Activated T-cell treated with anti-CD3 and anti-CD28 coated beads for 1 hour (primary cell): ENCODE results near the gene SUGP1.

ENCODE experiments used
- DNase-seq: peaks from one replicate; pipeline ENCODE4 v3.0.0-alpha.2; 2020; ENCODE audit warnings: low read depth

The SUGP1 gene

DNA sequence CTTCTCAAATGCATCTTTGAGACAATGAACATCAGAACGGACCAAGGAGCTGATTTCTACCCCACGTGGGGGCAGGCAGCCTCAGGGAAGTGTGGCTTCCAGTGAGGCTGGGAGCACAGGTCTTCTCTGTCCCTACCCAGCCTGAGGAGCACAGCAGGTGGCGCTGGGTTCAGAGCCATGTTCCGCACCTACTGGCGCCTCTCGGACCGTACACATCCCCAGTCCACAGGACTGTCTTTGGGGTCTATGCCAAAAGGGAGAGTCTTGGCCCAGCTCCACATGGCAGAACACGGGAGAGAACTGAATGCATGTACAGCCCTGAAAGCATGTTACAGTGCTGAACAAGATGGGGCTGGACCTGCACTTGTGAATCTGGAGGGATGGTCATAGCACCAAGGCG, 22.6 kb downstream of the SUGP1 start:
- no peak for DNase-seq

- no peak for DNase-seq
Observed at GRCh38 chr19:19296953-19297689, 23.2 kb downstream of the SUGP1 start.

- DNase-seq, result no peak
Observed at GRCh38 chr19:19294914-19295313, 25.4 kb downstream of the SUGP1 start.

DNA sequence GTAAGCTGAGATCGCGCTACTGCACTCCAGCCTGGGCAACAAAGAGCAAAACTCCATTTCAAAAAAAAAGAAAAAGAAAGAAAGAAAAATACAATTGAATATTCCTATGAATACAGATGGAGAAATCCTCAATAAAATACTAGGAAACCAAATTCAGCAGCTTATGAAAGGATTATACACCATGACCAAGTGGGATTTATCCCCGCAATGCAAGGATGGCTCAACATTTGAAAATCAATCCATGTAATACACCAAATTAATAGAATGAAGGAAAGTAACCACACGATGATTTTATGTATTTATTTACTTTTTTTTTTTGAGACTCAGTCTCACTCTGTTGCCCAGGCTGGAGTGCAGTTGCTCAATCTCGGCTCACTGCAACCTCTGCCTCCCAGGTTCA, 27.7 kb downstream of the SUGP1 start:
- no peak for DNase-seq

DNA sequence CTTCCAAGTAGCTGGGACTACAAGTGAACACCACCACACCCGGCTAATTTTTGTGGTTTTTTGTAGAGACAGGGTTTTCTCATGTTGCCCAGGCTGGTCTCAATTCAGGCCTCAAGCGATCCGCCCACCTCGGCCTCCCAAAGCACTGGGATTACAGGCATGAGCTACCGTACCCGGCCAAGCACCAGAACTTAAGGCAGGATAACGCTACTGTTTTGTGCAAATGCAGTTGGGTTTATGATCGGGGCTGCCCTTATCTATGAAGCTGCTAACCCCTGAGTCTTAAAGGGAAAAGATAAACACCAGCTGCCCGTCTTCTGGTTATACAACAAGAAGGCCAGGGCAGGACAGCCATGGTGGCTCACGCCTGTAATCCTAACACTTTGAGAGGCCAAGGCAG, 34.6 kb downstream of the SUGP1 start:
- DNase-seq, result no peak

DNA sequence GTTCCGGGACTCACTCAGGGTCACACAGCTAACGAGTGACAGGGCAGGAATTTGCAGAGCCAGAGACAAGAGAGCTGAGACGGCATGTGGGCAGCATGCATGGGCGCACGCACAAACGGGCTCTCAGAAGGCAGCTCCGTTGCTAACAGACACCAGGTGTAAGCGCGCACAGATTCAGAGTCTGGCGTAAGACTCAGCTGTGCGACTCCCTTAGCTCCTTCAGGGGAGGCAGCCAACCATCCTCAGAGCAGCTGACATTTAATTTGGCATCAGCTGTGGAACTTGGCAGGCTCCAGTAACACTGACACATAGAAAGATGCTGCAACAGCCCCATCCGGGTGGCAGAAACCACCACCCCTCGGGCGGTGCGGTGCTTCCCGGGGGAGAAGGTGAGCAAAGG, 39.7 kb downstream of the SUGP1 start:
- DNase-seq, result no peak

DNA sequence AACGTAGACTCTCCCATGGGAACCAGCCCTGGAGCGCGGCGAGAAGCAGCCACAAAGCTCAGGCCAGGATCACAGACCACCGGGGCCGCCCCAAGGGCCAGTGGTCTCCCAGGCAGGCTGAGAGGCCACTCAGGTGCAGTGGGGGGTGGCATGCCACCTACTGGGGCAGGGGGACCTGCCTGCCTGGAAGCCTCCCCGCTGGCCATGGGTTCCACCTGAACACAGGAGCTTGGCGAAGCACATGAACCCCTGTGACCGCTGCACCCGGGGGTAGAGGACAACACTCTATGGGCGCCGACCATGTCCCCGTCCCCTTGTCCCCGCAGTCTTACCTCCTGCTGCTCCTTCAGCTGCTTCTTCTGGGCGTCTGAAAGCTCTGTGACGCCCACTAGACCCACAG, 40.5 kb downstream of the SUGP1 start:
- no peak for DNase-seq

DNA sequence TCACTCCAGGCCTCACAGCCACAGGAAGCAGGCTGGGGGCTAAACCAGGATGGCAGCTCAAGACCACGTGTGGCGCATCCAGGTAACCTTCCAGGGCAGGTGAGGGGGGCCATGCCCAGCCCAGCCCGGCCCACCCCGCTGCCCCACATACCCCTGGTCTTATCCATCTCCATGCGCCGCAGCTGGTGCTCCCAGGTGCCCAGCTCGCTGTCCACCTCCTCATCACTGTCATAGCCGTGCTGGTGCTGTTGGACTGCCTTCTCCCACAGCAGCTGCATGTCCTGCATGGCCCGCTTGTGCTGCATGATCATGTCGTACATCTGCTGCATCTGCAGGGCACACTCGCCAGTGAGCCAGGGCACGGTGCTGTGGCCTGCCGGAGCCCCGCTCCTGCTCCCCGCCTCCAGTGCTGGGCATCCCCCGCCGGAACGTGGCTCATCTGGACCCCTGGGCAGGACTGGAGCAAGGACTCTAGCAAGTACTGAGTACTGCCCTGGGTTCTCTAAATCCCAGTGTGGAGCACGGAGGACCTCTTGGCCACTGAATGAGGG, 41.2 kb downstream of the SUGP1 start:
- DNase-seq, result no peak

DNA sequence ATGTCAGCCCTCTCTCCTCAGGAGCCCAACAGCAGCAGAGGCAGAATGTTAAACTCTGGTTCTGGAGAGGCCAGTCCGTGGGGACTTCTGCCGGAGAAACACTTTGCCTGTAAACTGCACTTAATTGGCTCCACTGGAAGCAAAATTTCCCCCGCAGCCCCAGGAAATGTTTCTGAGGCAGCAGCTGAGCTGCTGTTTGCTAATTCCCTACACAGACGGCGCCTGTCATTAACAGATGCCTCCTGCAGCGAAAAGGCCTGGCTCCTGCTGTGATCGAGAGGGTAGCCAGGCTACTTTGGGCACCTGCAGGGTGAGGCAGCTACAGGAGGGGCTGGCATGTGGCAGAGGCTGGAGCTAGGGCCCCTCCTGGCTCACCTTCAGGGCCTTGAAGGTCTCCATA, 42.0 kb downstream of the SUGP1 start:
- DNase-seq, result no peak

- DNase-seq, result no peak
Observed at GRCh38 chr19:19276851-19277250, 43.5 kb downstream of the SUGP1 start.

DNA sequence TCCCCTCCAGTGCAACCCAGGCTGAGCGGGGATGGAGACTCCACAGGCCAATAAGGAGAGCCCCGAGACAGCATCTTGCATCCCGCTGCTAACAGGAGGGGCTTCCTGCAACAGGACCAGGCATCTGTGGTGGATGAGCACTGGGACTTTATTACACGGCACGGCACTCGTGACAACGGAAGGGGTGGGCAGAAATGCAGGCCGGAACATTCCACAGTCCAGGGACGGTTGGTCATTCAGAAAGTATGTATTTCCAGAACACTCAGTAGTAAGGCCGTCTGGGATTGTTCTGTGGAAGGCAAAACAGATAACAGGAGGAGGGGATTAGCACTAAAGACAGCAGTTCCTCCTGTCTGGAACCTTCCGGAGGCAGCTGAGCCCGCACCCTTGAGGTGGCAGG, 43.9 kb downstream of the SUGP1 start:
- no peak for DNase-seq

DNA sequence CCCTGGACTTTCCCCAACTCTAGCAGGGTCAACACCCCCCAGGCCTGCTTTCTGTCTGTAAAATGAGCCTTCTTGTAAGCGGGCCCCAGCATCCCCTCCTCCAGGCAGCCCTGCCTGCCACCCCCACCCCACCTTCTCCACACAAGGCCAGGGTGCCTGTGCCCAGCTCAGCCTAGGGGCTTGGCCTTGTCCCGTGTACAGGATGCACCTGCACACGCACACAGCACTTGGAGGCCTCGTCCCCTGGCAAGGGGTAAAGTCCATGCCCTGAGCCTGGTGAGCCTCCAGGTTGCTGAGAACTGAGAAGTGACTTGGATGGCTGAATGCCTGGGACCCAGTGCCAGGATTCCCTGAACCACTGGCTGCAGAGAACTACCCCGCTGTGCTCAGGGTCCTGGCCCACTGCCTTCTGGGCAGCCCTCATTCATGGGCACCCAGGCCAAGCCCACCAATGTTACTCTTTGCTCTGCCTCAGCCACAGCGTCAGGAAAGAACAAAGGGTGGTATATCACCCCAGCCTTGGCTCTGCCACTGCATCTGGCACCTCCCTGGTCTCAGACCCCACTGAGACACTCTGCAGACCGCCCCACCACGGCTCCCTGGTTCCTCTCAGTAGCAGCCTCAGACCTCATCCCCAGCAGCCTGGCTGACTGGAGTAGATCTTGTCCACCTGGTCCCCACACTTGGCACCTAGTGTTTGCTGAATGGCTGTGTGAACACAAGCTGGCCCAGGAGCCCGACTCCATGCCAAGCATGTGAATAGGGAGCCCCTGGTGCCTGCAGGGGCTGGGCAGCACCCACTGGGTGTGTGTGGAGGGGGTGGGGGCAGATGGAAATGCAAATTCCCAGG, 45.4 kb downstream of the SUGP1 start:
- no peak for DNase-seq

GRCh38 chr19:19274146-19274545, 46.2 kb downstream of the SUGP1 start:
- no peak for DNase-seq

- DNase-seq, result no peak
Observed at GRCh38 chr19:19271828-19272599, 48.3 kb downstream of the SUGP1 start.

GRCh38 chr19:19270749-19271571, 49.3 kb downstream of the SUGP1 start:
- DNase-seq, result no peak

DNA sequence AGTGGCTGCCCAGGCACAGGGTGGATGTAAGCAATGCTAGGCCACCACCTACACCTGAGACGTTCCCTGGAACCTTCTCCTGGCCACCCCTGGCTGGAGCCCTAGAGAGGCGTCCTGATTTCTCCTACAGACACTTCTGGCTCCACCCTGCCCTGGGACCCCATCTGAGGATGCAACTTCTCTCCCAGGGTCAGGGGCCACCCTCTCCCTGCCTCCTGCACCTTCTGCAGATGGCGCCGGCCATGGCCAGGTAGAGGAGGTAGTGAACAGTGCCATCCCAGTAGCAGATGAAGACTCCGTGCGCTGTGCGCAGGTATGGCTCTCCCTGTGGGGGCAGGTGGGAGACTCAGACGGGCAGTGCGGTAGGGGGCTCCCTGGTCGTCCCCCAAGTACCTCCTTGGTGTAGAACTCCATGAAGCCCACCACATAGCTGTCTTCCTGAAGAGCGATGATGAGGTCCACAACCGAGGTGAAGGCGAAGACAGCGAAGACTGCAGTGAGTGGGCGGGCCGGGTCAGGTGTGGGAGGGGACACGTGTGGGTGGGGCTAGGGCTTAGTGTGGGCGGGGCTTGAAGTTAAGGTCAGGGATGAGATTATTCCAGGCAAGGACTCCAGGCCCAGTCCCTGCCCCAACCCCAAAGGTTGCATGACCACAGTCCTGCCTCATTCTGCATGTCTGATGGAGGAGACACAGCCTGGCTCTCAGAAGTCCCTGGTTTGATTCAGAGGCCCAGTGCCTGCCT, 50.2 kb downstream of the SUGP1 start:
- DNase-seq, result no peak

- DNase-seq, result no peak
Observed at GRCh38 chr19:19268453-19269385, 51.6 kb downstream of the SUGP1 start.

DNA sequence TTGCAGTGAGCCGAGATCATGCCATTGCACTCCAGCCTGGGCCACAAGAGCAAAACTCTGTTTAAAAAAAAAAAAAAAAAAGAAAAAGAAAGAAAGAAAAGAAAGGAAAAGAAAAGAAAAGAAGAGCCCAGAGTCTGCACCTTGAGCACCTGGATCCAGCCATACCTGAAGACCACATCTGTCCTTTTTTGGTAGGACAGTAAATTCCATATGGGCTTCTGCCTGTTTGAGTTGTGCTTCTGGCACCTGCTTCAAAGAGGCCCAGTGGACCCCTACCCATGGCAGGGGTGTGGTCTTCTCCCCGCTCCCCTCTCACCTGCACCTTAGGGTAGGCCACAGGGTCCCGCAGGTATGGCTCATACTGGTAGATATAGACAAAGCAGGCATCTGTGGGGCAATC, 53.0 kb downstream of the SUGP1 start:
- no peak for DNase-seq

DNA sequence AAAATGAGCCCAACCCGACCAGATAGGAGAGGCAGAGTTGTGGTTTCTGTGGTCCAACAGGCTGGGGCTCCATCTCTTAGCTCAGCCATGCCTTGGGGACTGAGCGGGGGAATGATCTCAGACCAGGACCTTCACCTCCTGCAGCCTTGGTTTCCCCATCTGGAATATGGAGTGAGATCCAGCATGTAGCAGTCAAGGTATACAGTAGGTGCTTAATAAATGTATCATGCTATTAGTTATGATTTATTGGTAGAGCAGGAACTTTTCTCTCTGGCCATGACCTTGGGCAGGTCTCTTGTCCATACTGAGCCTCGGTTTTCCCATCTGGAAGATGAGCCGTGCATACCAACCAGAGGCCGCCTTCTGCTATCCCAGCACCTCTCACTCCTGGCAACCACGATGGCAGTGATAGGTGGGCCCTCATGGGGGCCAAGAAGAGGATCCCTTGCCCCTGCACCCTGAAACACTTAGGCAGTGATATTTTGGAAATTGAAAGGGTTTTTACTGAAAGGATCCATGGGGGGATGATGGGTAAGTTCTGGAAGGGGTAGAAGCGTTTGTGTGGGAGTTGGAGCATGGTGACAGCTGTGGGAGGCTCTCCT, 56.3 kb downstream of the SUGP1 start:
- no peak for DNase-seq
